Epithelial cell of proximal tubule (primary cell): ENCODE measurements around the gene C16orf89. TPM values are rescaled to one million over a fixed set of nuclear protein-coding genes. Genes with fewer than 3 reads are reported as not detected.
"Not testable (repeated sequence)": the region's sequence is repeated elsewhere in the genome, so short reads cannot be mapped to it uniquely, and the experiment has no call there.

Source experiments
- DNase-seq: peaks from one replicate; pipeline ENCODE4 v3.0.0-alpha.2; 2011; ENCODE audit warnings: low read depth
- H3K4me3 ChIP-seq: 2 replicates; pipeline ENCODE4 v1.5.1; 2011; ENCODE audit warnings: low read depth, mild to moderate bottlenecking, low read length
- total RNA-seq: library from RNA; depleted of rRNA; stranded (reverse); fragments of >200 nt; gene quantifications from 2 replicates; pipeline ENCODE4 v1.2.3, GENCODE V29; 2015
- TF ChIP-seq, protein P1 (sequence below): conservative IDR thresholded peaks from 2 replicates; pipeline ENCODE4 v1.5.1; 2012; ENCODE audit warnings: low read depth, mild to moderate bottlenecking, low read length

C16orf89 gene
- total RNA-seq, 1 donor from 2014 or later = not detected

- H3K4me3 ChIP-seq, DNase-seq: not testable (repeated sequence)
These were observed 24.3 kb upstream of the C16orf89 start for GRCh38 chr16:5089911-5090555.

DNA sequence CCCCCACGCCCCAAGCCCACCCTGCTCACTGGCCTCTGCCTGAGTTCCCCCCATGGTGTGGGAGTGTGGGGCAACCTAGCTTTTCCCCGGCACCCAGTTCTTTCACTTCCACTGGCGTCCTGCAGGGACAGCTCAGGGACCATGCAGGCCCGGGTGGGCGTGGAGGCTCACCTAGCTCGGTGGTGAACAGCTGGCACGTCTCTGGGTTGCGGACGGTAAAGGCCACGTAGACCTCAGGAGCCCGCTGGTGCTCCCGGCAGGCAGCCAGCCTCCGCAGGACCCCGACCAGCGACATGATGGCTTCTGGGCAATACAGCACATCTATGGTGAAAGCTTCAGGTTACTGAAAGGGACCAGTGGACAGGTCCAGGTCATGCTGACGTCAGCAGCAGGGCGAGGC is 23.2 kb upstream of the C16orf89 start:
- H3K4me3 ChIP-seq, DNase-seq: not testable (repeated sequence)

DNA sequence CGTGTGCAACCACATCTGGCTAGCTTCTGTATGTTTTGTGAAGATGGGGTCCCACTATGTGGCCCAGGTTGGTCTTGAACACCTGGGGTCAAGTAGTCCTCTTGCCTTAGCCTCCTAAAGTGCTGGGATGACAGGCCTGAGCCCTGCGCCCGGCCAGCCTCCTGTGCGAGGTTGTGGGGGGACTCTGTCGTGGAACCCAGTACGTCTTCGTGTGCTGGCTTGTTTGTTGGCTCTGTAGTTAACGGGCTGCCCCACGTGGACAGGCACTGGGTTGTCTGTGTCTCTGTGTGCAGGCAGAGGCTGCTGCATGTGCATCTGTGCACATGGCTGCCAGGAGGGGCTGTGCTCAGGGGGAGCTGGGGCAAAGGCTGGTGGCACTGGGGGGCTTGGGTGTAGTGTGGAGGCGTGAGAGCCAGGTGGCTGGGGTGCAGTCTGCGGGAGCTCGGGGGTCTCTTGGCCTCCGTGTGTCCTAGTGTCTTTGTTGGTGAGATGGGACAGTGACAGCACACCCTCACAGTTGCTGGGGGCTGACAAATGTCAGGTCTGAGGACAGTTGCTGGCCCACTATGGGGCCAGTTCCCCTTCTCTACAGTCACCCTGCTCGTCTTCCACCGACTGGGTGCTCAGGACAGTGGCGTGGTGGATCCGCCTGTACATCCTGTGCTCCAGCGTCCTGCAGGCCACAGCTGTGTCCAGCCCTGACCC is 22.5 kb upstream of the C16orf89 start:
- DNase-seq, H3K4me3 ChIP-seq: not testable (repeated sequence)

DNA sequence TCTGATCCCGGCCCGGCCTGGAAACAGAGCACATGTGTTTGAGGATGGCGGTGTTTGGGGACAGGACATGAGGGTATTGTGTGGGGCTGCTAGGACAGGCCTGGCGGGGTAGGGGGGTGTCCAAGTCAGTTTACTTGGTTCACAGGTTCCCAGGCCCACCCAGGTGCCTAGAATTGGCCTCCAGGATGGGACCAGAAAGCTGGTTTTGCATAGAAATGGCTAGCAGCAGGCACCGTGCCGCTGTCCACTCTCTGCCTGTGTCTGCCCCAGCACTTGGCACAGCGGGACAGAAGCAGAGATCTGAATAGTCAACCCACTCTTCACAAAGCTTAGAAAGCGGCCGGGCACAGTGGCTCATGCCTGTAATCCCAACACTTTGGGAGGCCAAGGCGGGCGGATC is 20.0 kb upstream of the C16orf89 start:
- not testable (repeated sequence) for DNase-seq, H3K4me3 ChIP-seq

GRCh38 chr16:5084802-5085201 is 19.0 kb upstream of the C16orf89 start:
- not testable (repeated sequence) for DNase-seq, H3K4me3 ChIP-seq
- TF ChIP-seq, protein P1, sequence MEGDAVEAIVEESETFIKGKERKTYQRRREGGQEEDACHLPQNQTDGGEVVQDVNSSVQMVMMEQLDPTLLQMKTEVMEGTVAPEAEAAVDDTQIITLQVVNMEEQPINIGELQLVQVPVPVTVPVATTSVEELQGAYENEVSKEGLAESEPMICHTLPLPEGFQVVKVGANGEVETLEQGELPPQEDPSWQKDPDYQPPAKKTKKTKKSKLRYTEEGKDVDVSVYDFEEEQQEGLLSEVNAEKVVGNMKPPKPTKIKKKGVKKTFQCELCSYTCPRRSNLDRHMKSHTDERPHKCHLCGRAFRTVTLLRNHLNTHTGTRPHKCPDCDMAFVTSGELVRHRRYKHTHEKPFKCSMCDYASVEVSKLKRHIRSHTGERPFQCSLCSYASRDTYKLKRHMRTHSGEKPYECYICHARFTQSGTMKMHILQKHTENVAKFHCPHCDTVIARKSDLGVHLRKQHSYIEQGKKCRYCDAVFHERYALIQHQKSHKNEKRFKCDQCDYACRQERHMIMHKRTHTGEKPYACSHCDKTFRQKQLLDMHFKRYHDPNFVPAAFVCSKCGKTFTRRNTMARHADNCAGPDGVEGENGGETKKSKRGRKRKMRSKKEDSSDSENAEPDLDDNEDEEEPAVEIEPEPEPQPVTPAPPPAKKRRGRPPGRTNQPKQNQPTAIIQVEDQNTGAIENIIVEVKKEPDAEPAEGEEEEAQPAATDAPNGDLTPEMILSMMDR = peak; percentile 66

DNA sequence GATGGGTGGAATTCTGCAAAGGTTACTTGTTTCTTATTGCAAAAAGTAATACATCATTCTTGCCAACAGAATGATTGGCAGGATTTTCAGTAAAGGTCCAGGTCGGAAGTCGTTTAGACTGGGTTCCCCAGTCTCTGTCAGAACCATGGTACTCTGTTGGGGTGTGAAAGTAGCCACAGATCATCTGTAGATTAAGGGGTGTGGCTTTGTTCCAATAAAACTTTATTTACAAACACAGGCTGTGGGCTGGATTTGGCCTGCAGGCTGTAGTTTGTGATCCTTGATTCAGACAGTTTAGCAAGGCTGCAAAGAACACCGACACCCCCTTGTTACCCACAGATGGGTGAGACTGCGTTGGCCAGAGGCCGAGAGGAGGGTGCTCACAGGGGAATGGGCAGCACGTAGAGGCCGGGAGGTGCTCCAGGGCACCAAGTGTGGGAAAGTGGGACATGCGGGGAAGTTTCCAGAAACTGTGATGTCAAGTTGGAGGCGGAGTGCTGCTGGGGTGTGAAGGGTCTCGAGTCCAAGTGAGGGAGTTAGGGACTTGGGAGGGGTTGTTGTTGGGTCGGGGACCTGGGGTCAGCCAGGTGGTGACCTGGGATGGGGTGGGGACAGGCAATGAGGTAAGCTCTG is 18.5 kb upstream of the C16orf89 start:
- DNase-seq = not testable (repeated sequence)

DNA sequence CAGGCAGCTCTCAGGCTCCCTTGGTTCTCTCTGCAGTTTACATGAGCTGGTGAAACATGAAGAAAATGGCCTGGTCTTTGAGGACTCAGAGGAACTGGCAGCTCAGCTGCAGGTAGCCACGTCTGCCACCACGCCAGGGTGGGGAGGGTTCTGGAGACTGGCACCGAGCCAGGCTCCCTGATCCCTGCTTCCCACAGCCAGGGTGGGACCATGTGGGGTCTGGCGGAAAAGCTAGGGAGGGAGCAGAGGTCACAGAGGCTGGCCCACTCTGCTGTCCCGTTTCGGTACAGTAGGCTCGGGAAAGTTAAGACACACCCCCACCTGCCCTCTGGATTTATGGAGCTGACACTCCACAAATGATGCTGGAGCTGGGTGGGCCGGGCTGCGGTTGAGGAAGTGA is 17.9 kb upstream of the C16orf89 start:
- not testable (repeated sequence) for H3K4me3 ChIP-seq, DNase-seq

More for the DNA sequence above, 18.5 kb upstream of the C16orf89 start:
- not testable (repeated sequence) for H3K4me3 ChIP-seq

DNA sequence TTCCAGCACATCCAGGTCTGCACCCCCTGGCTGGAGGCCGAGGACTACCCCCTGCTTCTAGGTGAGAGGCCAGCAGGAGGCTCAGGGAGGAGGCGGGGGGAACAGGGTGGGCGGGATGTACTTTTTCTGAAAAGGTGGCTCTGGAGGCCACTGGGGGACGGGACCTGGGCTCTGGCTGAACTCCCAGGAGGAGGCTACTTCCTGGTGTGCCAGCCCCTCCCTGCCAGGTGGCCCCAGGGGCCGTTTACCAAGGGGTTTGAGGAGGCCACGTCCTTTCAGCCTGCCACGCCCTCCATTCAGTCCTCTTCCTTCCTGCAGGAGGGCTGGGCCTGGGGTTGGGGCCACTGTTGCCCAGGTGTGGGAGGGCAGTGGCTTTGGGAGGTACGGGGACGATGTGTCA is 15.2 kb upstream of the C16orf89 start:
- DNase-seq, H3K4me3 ChIP-seq: not testable (repeated sequence)

- not testable (repeated sequence) for H3K4me3 ChIP-seq, DNase-seq
These were observed 14.7 kb upstream of the C16orf89 start for GRCh38 chr16:5080461-5080860.

DNA sequence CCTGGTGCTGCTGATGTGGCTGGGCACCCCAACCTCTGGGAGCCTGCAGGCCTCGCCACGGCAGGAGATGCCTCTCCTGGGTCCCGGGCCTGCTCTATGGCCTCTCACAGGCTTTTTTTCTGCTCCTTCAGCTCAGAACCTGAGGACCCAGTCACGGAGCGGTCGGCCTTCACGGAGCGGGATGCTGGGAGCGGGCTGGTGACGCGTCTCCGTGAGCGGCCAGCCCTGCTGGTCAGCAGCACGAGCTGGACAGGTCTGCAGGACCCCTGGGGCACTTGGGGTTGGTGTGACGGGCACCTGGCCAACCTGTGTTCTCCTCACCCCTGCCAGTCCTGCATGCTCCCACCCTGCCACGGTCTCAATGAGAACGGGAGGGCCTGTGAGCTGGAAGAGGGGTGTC is 12.9 kb upstream of the C16orf89 start:
- TF ChIP-seq, protein P1 = no peak
- no peak overlapping the region for H3K4me3 ChIP-seq
- DNase-seq = no peak

- no peak for DNase-seq
- H3K4me3 ChIP-seq = no peak overlapping the region
- TF ChIP-seq, protein P1 = no peak
These were observed 11.5 kb upstream of the C16orf89 start for GRCh38 chr16:5077304-5077703.
